ENCODE results near the gene LSS.

The LSS gene

DNA sequence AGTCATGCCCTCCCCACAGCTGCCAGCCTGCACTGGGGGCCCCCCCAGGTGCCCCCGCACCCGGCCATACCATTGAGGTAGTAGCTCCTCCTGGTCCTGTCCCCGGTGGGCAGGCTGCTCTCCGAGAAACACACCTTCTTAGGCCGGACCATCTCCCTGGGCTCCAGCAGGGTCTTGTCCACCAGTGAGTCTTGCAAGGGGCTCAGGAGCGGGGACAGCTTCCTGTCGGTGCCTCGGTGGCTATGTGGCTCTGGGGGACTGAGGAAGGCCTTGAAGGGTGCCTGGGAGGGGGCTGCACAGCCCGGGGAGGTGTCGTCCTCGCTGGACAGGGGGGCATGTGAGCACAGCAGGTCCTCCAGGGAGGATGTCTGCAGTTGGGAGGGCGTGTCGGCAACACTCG lies 60.3 kb downstream of the LSS start:
- no peak for DNase-seq

DNA sequence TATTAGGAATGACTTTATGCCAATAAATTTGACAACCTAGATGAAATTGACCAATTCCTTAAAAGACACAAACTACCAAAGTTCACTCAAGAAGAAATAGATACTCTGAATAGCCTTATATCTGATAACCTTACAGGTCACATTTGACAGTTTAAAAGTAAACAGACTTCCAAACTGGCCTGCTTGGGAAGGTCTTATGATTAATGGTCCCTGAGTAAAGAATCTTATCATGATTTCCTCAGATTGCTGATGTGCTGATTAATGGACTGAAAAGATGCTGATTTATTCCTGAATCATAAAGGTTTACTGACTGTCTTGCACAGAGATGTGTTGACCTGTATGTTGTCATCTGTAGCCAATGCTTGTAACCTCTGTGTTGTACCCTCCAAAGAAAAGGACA lies 63.5 kb downstream of the LSS start:
- no peak for DNase-seq

DNA sequence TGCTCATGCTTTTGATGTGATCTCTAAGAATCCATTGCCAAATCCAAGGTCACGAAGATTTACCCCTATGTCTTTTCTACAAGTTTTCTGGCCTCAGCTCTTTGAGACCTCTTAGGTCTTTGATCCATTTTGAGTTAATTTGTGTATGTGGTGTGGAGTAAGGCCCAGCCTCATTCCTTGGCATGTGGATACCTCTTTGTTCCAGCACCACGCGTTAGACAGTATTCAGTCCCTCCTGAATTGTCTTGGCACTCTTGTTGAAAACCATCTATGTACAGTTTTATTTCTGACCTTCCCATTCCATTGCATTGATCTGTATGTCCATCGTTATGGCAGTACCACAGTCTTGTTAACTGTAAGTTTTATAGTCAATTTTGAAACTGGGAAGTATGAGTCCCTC lies 65.2 kb downstream of the LSS start:
- DNase-seq, result no peak

DNA sequence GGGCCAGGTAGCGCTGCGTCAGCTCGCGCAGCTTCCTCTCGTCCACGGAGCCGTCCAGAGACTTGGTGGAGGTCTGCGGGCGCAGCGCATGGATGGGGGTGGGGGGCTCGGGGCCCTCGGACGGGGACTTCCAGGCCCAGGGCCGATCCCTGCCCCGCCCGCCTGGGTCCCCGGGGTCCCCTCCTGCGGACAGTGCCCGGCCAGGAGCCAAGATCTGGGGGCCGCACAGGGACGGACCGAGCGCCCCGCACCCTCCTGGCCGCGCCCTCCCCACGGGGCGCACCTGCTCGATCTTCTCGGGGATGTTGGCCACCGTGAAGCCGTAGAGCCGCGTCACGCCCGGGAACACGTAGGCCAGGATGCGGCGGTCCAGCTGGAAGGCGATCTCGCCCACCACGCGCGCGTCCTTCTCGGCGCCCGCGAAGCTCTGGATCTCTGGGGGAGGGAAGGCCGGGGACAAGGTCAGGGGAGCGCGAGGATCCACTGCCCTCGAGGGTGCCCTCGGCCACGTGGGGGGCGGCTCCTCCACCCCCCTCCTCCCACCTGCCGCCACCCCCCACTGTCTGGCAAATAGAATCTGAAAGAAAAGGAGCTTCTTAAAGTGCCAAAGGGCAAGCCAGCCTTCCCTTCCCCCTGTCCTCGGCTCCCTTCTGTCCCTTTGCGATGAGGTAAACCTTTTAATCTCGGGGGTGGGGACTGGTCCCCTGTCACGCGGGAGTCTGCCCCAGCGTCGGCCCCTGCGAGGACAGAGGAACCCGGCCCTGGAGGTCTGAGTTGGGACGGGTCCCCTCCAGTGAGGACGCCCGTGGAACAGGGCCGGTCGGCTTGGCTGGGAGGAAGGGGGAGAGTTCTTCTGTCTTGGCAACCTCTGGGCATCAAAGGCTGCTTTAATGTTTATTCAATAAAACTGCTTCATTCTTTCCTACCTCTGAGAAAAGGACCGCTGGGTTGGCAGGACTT lies 66.7 kb downstream of the LSS start:
- no peak for DNase-seq

DNA sequence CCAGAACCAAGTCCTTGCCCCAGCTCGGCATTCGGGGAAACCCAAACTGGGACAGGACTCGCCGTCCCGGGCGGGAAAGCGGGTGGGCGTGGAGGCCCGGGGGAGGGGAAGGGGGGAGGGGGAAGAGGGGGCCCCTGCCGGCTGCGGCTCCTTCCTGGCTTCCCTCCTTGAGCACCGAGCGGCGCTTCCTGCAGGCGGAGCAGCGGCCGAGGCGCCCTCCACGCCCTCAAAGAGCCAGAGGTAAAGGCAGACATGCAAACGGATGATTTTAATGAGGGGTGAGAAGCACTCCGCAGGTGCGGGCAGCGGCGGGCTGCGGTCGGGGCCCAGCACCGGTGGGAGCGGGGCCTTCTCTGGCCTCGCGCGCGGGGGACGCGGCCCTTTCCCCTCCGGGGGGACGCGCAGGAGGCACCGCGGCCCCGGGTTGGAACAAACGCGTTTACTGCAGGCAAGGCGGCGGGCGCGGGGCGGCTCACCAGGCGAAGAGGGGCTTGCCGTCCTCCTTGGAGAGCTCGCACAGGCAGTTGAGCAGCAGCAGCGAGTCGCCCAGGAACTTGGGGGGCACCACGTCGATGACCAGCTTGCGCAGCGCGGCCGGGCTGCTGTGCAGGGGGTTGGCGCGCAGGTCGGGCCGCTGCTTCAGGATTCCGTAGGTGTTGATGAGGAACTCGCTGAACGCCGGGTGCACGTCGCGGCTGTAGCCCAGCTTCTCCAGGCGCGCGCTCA lies 67.5 kb downstream of the LSS start:
- DNase-seq, result no peak

DNA sequence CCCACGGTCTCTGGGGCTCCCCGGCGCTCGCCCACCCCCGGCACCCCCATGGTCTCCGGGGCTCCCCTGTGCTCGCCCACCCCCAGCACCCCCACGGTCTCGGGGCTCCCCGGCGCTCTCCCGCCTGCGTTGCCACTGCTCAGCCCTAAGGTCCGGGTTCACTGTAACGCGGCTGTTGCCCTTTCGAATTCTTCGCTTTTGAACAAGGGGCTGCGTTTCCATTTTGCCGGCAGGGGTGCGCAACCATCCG lies 68.0 kb downstream of the LSS start:
- DNase-seq, result no peak

DNA sequence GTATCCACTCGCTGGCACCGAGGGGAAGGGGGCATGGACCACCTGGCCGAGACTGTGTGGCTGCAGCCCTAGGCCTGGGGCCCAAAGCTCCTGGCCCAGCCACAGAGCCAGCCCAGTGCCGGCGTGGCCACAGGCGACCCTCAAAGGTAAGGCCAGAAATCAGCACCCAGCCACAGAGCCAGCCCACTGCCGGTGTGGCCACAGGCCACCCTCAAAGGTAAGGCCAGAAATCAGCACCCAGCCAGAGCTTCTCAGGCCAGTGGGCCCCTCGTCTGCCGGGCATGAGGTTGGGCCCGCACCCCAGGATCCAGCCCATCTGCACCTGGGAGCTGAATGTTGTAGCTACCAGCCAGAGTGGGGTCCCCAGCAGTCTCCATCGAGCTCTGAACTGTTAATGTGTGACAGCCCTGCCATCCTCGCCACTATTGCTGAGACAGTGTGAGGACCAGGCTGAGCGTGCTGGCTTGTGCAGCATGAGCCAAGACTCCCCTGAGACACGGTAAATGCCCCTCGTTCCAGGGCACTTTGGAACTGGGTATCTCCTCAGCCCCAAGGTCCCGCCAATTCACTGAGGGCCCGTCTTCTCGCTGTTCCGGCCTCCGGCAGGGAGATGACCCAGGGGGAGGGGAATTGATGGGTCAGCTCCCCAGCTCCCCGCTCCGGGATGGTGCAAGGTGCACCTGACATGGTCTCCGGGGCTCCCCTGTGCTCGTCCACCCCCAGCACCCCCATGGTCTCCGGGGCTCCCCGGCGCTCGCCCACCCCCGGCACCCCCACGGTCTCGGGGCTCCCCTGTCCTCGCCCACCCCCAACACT lies 68.5 kb downstream of the LSS start:
- no peak for DNase-seq

DNA sequence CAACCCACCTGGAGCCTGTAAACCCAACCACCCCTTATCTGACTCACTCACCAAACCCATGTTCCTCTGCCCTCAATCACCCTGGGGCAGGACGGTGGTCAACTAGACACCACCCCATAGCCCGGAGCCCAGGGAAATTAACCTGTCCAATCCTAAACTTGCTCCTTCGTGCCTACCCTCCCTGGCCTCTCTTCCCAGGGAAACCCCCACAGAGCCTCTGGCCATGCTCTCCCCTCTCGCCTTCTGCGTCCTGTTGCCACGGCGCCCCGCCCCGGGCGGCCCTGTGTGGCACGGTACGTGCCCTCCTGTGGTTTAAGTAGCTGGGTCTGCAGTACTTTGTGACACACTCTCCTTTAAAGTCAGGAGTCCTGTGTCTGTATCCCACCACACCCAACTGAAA lies 69.2 kb downstream of the LSS start:
- no peak for DNase-seq

DNA sequence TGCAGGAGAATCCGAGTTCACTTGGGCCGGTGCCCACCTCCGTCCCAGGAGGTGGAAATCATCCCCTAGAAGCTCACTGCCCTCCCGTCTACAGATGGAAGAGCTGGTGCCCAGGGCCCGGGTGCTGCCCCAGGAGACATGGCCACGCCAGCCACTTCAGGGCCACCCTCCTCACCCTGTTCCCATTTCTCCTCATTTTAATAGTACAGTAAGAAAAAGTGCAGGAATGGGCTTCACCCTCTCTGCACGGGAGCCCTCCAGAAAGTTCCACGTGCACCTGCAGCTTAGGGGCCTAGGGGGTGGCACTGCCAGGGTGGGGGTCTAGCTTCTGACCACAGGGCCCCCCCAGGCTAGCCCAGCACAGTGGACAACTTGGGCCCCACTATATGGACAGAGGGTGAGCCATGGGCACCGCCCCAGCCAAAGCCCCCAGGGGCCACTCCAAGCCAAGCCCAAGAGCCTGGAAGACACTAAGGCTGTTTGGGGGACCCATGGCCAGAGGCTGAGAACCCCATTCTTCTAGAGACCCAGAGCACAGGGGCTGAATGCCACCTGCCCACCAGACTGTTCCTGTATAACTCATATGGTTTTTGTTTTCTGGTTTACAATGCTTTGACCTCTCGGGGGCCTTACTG lies 69.8 kb downstream of the LSS start:
- no peak for DNase-seq

DNA sequence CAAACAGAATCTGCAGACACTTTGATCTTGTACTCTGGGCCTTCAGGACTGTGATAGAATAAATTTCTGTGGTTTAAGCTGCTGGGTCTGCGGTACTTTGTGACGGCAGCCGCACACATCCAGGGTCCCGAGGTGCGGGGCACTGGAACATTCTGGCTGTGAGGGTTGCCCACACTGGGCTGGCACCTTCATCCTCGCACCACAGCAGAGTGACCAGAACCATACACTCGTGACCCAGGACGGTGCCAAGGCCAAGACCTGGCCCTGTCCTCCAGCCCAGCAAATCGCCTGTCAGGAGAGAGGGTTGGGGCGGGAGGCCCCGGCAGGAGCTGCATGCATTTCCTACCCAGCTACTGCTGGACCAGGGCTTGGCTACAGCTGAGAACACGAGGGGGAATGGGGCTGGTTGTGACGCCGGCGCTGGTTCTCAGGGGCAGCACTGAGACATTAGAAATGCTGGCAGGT lies 70.6 kb downstream of the LSS start:
- DNase-seq, result no peak

DNA sequence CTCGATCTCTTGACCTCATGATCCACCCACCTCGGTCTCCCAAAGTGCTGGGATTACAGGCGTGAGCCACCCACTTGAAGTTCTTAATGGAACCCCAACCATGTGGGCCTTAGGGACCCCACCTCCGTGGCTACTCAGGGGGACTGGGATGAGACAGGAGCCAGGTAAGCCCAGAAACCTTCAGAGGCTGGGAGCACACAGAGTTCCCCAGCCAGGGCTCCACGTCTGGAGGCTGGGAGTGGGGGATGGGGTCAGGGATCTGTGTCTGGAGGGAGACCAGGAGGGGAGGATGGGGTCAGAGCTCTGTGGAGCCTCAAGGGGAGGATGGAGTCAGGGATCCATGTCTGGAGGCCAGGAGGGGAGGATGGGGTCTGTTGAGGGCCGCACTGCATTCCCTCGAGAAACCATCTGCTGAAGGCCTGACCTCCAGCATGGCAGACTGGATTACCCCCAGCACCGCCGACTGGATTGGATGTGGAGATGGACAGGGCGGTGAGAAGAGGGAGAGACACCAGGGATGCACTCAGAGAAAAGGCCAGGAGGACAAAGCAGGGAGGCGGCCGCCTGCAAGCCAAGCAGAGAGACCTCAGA lies 71.1 kb downstream of the LSS start:
- DNase-seq, result no peak

DNA sequence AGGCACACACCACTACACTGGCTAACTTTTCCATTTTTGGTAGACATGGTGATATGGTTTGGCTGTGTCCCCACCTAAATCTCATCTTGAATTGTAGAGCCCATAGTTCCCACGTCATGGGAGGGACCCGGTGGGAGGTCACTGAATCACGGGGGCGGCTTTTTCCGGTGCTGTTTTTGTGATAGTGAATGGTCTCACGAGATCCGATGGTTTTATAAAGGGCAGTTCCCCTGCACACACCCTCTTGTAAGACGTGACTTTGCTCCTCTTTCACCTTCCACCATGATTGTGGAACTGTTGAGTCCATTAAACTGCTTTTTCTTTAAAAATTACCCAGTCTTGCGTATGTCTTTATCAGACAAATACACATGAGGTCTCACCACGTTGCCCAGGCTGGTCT lies 71.9 kb downstream of the LSS start:
- no peak for DNase-seq

DNA sequence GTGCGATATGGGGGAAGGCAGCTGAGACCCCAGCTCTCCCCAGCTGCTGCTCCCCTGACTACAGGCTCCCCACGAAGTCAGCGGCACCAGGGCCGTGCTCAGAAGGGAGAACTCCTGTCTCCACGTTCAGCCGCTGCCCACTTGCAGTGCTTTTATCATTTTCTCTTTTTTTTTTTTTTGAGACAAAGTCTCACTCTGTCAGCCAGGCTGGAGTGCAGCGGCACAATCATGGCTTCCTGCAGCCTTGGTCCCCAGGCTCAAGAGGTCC lies 72.3 kb downstream of the LSS start:
- no peak for DNase-seq

DNA sequence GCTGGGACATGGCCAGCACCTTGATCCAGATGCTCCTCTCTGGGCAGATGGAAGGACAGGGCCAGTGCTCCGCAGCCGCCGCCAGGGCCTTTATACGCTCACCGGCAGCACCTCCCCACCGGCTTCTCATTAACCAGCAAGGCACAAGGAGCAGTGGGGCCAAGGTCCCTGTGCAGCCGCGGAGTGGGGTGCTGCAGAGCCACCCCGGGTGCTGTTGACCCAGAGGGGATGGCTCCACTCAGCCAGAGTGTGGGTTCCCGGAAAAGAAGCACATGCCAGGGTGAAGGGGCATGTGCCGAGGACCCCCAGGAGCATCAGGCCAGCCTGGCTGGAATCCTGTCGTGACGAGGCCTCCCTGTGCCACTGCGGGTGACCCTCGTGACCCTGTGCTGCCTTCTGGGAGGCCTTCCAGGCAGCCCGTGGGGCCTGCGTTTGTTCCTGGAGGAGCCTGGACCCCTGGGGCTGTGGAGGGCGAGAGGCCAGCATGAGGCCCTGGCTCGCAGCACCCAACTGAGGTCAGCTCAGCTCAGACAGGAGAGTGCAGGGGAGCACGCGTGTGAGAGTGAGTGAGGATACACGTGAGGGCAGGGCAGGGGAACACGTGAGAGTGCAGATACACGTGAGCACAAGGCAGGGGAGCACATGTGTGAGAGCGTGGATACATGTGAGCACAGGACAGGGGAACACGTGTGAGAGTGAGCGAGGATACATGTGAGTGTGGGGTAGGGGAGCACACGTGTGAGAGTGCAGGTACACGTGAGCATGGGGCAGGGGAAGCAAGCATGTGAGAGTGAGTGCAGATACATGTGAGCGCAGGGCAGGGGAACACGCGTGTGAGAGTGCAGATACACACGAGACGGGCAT lies 72.8 kb downstream of the LSS start, which contains the start of gene FTCD:
Gene FTCD (minus strand): TSS at position 66 of the 864 bp plus-strand sequence. CDS start 56 bp downstream, at position 10.
- DNase-seq, result no peak

DNA sequence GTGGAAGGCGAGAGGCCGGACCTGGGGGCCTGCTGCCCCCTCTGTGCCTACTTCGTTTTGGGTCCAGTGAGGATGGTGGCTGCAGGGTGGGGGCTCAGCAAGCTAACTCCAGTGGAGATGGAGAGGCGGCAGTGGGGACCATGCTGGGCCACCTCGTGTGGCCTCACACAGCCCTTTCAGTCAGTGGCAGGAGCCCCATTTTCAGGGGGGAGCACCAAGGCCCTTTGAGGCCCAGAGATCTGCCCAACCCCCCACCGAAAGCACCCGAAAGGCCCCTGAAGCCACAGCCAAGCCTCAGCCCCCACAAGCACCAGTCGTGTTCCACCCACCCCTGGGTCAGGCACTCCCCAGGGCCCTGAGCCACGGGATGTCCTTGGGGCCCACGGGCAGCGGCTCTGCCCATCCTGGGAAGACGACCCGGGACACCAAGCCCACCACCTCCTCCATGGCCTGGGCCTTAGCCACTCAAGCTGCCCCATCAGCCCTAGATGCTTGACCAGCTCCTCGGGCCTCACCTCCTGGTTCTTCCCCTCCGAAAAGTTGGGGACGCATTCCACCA lies 73.5 kb downstream of the LSS start:
- no peak for DNase-seq

DNA sequence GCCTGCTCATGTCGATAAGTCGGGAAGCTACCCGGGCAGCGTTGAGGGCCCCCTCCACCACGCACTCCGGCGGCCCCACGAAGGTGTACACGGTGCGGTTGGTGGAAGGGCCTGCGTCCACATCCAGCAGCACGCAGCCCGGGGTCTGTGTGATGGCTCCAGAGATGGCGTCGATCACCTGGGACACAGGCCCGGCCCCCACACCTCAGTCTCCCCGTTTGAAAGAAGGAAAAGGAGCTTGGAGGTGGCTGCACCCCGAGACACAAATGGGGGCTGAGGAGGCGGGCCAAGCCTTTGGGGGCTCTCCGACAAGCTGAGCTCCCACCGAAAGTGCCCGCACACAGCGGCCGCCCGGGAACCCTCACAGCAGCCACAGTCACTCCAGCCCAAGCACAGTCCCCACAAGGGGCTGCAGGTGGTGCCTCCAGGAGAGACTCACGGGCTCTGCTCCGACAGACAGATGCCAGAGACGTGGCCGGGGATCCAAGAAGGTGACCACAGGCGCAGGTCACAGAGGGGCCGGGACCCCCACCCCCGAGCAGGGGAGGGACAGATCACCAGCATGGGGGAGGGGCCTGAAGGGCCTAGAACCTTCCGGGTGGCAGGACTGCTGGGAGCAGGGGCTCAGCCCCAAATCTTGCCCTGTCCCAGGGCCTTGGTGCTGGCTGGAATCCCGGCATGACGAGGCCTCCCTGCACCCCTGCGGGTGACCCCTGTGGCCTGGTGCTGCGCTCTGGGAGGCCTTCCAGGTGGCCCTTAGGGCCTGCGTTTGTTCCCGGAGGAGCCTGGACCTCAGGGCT lies 74.2 kb downstream of the LSS start:
- no peak for DNase-seq

DNA sequence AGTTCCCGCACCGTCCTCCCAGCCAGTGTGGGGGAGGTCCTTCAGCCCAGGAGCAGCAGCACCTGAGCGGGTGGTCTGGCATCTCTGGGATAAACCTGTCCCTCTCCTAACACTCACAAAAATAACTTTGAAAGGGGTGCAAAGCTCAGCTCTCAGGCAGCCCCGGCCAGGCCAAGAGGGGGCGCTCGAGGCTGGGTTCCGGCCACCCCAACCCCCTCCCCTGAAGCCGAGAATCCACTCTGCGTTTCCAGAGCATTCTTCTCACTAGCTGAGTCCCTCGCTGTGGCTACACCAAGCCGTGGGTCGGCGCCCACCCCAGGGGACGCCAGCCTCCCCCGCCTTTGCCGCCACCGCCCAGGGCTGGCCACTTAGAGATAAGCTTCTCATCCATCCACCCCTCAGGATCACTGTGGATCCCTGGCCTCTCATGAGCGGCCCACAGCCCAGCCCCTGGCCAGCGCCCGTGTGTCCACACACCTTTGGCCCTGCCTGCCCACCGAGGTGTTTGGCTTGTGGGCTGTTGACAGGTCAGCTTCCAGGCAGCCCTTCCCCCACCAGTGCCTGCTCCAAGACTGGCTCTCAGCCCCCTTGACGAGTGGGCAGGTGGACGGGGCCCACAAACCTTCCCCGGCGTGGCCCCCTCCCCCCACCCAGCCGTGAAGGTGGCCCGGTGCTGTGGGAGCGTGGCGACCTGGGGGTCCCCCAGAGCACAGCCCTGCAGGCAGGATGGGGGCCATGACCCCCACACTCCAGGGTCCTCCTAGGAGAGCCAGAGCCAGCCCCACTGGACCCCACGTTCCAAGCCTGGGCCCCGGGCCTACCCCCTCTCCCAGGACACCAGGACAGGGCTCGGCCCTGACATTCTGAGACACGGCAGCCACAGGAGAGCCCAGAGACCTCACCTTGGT lies 75.1 kb downstream of the LSS start:
- DNase-seq, result peak; percentile 74

DNA sequence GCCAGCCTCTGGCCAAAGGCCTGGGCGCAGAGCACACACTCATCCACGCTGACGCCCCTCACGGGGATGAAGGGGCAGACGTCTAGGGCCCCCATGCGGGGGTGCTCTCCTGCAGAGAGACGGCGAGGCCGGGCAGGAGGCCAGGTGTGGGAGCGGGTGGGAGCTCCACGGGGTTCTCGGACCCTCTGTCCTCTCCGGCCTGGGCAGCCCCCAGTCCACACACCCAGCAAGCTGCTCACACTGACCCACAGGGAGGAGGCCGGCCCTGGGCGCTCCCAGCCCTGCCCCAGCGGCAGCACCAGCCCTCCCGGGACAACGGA lies 75.7 kb downstream of the LSS start:
- no peak for DNase-seq
